Measurements from ENCODE around the gene SEC11C. TPM values are rescaled to one million over a fixed set of nuclear protein-coding genes. Genes with fewer than 3 reads are reported as not detected.

The SEC11C gene
- polyA plus RNA-seq, 1 of the 3 experiments (the other 2 are of a cell fraction) = 21.7 TPM

DNA sequence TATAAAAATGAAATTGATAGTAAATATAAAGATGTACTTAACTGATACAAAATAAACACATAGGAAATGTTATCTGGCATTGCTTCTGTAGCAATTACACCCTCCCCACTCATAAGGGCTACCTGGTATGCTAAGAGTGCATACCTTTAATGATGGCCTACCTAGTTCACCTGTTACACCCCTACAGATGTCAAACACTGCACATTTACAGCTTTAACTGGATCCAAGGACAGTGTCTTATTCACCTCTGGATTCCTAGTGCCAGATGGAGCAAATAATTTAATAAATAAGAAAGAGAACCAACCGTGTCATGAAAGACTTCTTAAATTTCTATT, 15.3 kb upstream of the SEC11C start:
- H3K27me3 ChIP-seq (ENCODE audit: insufficient read depth) = peaks cover 2% of the 10 kb centered on the region; the same call in 1 of the 2 replicates
- H3K4me3 ChIP-seq (ENCODE audit: low read depth in 2 of 2, low read length in 1 of 2) = no peak overlapping the region
- H4K20me1 ChIP-seq (ENCODE audit: insufficient read depth) = no peaks in the 10 kb centered on the region
- ChIA-PET POLR2A (no interaction called here), CTCF (interaction anchor here (0.7 to 1.6 kb wide), 3 partner anchors 39 to 360 kb away, joined by 3 to 5 read pairs (median 3); no protein-coding TSS in a partner anchor)
- H3K79me2 ChIP-seq (ENCODE audit: insufficient read depth) = no peaks in the 10 kb centered on the region
- no peak overlapping the region for H3K4me2 ChIP-seq
- H3K4me1 ChIP-seq (ENCODE audit: control insufficient read depth in 1 of 2, insufficient read depth in 2 of 2, low read depth in 1 of 2, low read length in 1 of 2) = no peaks in the 10 kb centered on the region
- DNase-seq = no peak
- H3K36me3 ChIP-seq (replicated peaks in 1 of 2; ENCODE audit: control insufficient read depth in 1 of 2, insufficient read depth in 2 of 2, low read length in 1 of 2) = no peaks in the 10 kb centered on the region
- H3K9me3 ChIP-seq = no peaks in the 10 kb centered on the region
- no peak for TF ChIP-seq FOXJ3 (CRISPR knock-in tag; IDR thresholded peaks at IDR 0.05)
- TF ChIP-seq CHD2 (IDR thresholded peaks at IDR 0.05; ENCODE audit: low read length, partially characterized antibody) = no peak
- no peak for TF ChIP-seq JUND (IDR thresholded peaks at IDR 0.05)
- no peak for TF ChIP-seq SMC3 (IDR thresholded peaks at IDR 0.05; ENCODE audit: low read depth, low read length)
- peaks cover 17% of the 10 kb centered on the region for H3F3A ChIP-seq (replicated peaks; ENCODE audit: insufficient read depth)
- no peak overlapping the region for H3K9ac ChIP-seq
- H2AFZ ChIP-seq (ENCODE audit: low read depth) = no peak overlapping the region
- WGBS (ENCODE audit: low lambda C conversion rate) = 32% methylated on average over 1 of the region's 1 CpG
- H3K27ac ChIP-seq (ENCODE audit: low read depth in 2 of 2, low read length in 1 of 2) = peak overlapping the region; percentile 68; a peak in 2 of 4 replicates
- no peaks in the 10 kb centered on the region for H3K9me2 ChIP-seq

DNA sequence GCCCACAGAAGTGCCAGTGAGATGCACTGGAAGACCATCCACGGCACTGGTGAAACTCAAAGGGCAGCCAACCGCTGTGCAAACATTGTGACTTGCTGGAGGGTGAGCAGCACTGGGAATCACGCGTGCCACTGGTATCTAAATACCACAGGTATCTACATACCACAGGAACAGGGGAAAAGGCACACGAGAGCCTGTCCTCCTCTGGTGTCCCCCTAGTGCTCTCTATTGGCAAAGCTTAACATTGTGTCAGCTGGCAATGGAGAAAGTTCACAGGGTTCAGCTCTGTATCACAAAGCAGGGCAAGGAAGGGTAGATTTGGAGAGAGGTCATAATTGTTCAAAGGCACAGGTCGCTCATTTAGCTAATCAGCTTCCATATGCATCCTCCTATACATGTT, 12.6 kb upstream of the SEC11C start:
- Histone ChIP-seq H3K4me1 (ENCODE audit: control insufficient read depth in 1 of 2, insufficient read depth in 2 of 2, low read depth in 1 of 2, low read length in 1 of 2) (no peaks in the 10 kb centered on the region), H4K20me1 (ENCODE audit: insufficient read depth) (no peaks in the 10 kb centered on the region), H3K4me2 (no peak overlapping the region), H3K79me2 (ENCODE audit: insufficient read depth) (no peaks in the 10 kb centered on the region), H2AFZ (ENCODE audit: low read depth) (no peak overlapping the region), H3K27me3 (ENCODE audit: insufficient read depth) (peaks cover 8% of the 10 kb centered on the region; the same call in 1 of the 2 replicates), H3F3A (replicated peaks; ENCODE audit: insufficient read depth) (peaks cover 16% of the 10 kb centered on the region), H3K36me3 (replicated peaks in 1 of 2; ENCODE audit: control insufficient read depth in 1 of 2, insufficient read depth in 2 of 2, low read length in 1 of 2) (no peaks in the 10 kb centered on the region), H3K9ac (no peak overlapping the region), H3K4me3 (ENCODE audit: low read depth in 2 of 2, low read length in 1 of 2) (no peak overlapping the region), H3K9me3 (no peaks in the 10 kb centered on the region), H3K9me2 (no peaks in the 10 kb centered on the region), H3K27ac (ENCODE audit: low read depth in 2 of 2, low read length in 1 of 2) (no peak overlapping the region)
- TF ChIP-seq MEF2A (IDR thresholded peaks at IDR 0.05; ENCODE audit: borderline replicate concordance, low read depth) (no peak), MAX (IDR thresholded peaks at IDR 0.05; ENCODE audit: low read depth) (no peak), RCOR1 (IDR thresholded peaks at IDR 0.05; ENCODE audit: low read length) (no peak), RFX5 (IDR thresholded peaks at IDR 0.05; ENCODE audit: low read length) (no peak), MXI1 (IDR thresholded peaks at IDR 0.05; ENCODE audit: low read depth, low read length) (no peak), FOSL2 (IDR thresholded peaks at IDR 0.05; ENCODE audit: borderline replicate concordance, low read depth) (no peak), CHD2 (IDR thresholded peaks at IDR 0.05; ENCODE audit: low read length, partially characterized antibody) (no peak), RXRA (IDR thresholded peaks at IDR 0.05; ENCODE audit: borderline replicate concordance, low read depth) (no peak), JUND (IDR thresholded peaks at IDR 0.05) (no peak), GABPA (IDR thresholded peaks at IDR 0.05; ENCODE audit: low read depth) (no peak), GATA2 (CRISPR knock-in tag; IDR thresholded peaks at IDR 0.05) (no peak), FOXM1 (IDR thresholded peaks at IDR 0.05; ENCODE audit: low read depth) (no peak), POLR2AphosphoS5 (IDR thresholded peaks at IDR 0.05; ENCODE audit: low read depth, low read length) (no peak), TCF12 (IDR thresholded peaks at IDR 0.05) (no peak), TAF1 (IDR thresholded peaks at IDR 0.05; ENCODE audit: borderline replicate concordance, low read depth, low read length) (no peak), ELF1 (IDR thresholded peaks at IDR 0.05) (no peak), FOXJ3 (CRISPR knock-in tag; IDR thresholded peaks at IDR 0.05) (no peak)
- TF ChIP-seq, protein P1, sequence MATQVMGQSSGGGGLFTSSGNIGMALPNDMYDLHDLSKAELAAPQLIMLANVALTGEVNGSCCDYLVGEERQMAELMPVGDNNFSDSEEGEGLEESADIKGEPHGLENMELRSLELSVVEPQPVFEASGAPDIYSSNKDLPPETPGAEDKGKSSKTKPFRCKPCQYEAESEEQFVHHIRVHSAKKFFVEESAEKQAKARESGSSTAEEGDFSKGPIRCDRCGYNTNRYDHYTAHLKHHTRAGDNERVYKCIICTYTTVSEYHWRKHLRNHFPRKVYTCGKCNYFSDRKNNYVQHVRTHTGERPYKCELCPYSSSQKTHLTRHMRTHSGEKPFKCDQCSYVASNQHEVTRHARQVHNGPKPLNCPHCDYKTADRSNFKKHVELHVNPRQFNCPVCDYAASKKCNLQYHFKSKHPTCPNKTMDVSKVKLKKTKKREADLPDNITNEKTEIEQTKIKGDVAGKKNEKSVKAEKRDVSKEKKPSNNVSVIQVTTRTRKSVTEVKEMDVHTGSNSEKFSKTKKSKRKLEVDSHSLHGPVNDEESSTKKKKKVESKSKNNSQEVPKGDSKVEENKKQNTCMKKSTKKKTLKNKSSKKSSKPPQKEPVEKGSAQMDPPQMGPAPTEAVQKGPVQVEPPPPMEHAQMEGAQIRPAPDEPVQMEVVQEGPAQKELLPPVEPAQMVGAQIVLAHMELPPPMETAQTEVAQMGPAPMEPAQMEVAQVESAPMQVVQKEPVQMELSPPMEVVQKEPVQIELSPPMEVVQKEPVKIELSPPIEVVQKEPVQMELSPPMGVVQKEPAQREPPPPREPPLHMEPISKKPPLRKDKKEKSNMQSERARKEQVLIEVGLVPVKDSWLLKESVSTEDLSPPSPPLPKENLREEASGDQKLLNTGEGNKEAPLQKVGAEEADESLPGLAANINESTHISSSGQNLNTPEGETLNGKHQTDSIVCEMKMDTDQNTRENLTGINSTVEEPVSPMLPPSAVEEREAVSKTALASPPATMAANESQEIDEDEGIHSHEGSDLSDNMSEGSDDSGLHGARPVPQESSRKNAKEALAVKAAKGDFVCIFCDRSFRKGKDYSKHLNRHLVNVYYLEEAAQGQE (IDR thresholded peaks at IDR 0.05; ENCODE audit: low read depth, low read length) = no peak
- TF ChIP-seq, protein P2, sequence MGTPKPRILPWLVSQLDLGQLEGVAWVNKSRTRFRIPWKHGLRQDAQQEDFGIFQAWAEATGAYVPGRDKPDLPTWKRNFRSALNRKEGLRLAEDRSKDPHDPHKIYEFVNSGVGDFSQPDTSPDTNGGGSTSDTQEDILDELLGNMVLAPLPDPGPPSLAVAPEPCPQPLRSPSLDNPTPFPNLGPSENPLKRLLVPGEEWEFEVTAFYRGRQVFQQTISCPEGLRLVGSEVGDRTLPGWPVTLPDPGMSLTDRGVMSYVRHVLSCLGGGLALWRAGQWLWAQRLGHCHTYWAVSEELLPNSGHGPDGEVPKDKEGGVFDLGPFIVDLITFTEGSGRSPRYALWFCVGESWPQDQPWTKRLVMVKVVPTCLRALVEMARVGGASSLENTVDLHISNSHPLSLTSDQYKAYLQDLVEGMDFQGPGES (IDR thresholded peaks at IDR 0.05; ENCODE audit: low read depth, low read length) = no peak
- no peak for DNase-seq
- ChIA-PET CTCF (interaction anchor here (0.6 to 1.6 kb wide), 3 partner anchors 8 to 50 kb away, joined by 3 to 6 read pairs (median 4); no protein-coding TSS in a partner anchor), POLR2A (no interaction called here)
- WGBS (ENCODE audit: low lambda C conversion rate) = 47% methylated on average over 6 of the region's 6 CpGs

Measured in SK-N-SH (cell line).